ENCODE measurements around the gene RTP1. TPM values are rescaled to one million over a fixed set of nuclear protein-coding genes. Genes with fewer than 3 reads are reported as not detected.
A peak's percentile ranks its signal among the peaks of the same experiment; 100 is the strongest.

The RTP1 gene
- total RNA-seq, 1 experiment from 2014 or later, result not detected

- Histone ChIP-seq H3K79me2 (ENCODE audit: insufficient read depth, low read length) (no peaks in the 10 kb centered on the region), H3K4me2 (ENCODE audit: low read length) (no peak overlapping the region), H3K4me1 (ENCODE audit: control insufficient read depth in 1 of 2, insufficient read depth in 2 of 2, low read length in 2 of 2) (no peaks in the 10 kb centered on the region), H3K9me3 (ENCODE audit: control insufficient read depth in 1 of 2, insufficient read depth in 1 of 2, low read depth in 1 of 2, low read length in 2 of 2) (no peaks in the 10 kb centered on the region), H3K9me2 (ENCODE audit: insufficient read depth) (no peaks in the 10 kb centered on the region), H2AFZ (ENCODE audit: low read depth, low read length, poor library complexity, severe bottlenecking) (no peak overlapping the region), H3K27me3 (ENCODE audit: insufficient read depth, low read length) (no peaks in the 10 kb centered on the region), H4K20me1 (ENCODE audit: insufficient read depth) (no peaks in the 10 kb centered on the region), H3K36me3 (ENCODE audit: control insufficient read depth in 1 of 2, insufficient read depth in 2 of 2, low read length in 2 of 2) (no peaks in the 10 kb centered on the region), H3K4me3 (replicated peaks in 1 of 2; ENCODE audit: low read depth in 1 of 2, low read length in 2 of 2) (no peak overlapping the region), H3K27ac (ENCODE audit: low read depth, low read length) (no peak overlapping the region), H3K9ac (ENCODE audit: low read length) (no peak overlapping the region)
- POLR2A ChIA-PET, result no interaction called here
- DNase-seq (ENCODE audit: low read depth, low spot score) (no peak), ATAC-seq (peak; percentile 63)
- RAD21 ChIA-PET (ENCODE audit: low non-redundant PET in 1 of 2, low total read pairs in 2 of 2, uncharacterized antibody in 2 of 2, unreplicated experiment in 2 of 2), result no interaction called here
- TF ChIP-seq SP1 (IDR thresholded peaks at IDR 0.05; ENCODE audit: low read depth), result no peak
- TF ChIP-seq MAX (IDR thresholded peaks at IDR 0.05), result no peak
- no peak for TF ChIP-seq ELF1 (IDR thresholded peaks at IDR 0.05; ENCODE audit: borderline replicate concordance, low read depth)
- TF ChIP-seq RAD21 (IDR thresholded peaks at IDR 0.05; ENCODE audit: low read depth), result peak; percentile 30; the same call in 1 of the 2 replicates
- TF ChIP-seq ZNF274 (IDR thresholded peaks at IDR 0.05; ENCODE audit: low read depth, low read length), result no peak
- no peak for TF ChIP-seq POLR2A (IDR thresholded peaks at IDR 0.05; ENCODE audit: borderline replicate concordance, extremely low read depth, insufficient read depth, insufficient read length)
- TF ChIP-seq JUND (IDR thresholded peaks at IDR 0.05), result no peak
- no peak for TF ChIP-seq POLR2AphosphoS5 (IDR thresholded peaks at IDR 0.05; ENCODE audit: low read depth, low read length)
- TF ChIP-seq ZBTB33 (IDR thresholded peaks at IDR 0.05; ENCODE audit: extremely low read depth, insufficient replicate concordance, low read length), result no peak
- no peak for TF ChIP-seq TCF7L2 (IDR thresholded peaks at IDR 0.05; ENCODE audit: borderline replicate concordance, extremely low read depth, insufficient read depth, insufficient read length)
- TF ChIP-seq YY1 (IDR thresholded peaks at IDR 0.05; ENCODE audit: extremely low read depth, insufficient replicate concordance, low read depth, low read length), result no peak
- no peak for TF ChIP-seq ZFX (IDR thresholded peaks at IDR 0.05)
- TF ChIP-seq CTCF (IDR thresholded peaks at IDR 0.05 in 2 of 3, conservative IDR thresholded peaks at IDR 0.05 in 1 of 3; ENCODE audit: borderline replicate concordance in 1 of 3, insufficient read depth in 1 of 3, low read depth in 2 of 3, low read length in 2 of 3), result peak; percentile 15 to 42 (median 21); a peak in 3 of 6 replicates
- TF ChIP-seq FOSL1 (IDR thresholded peaks at IDR 0.05; ENCODE audit: low read depth), result no peak
- TF ChIP-seq SIN3A (IDR thresholded peaks at IDR 0.05; ENCODE audit: low read depth), result no peak
- intact Hi-C loops (cut with micrococcal nuclease), result no loop called here
- BruUV-seq (replicated peaks), result no TSS peak
- CTCF ChIA-PET, result interaction anchor here (1.0 to 4.7 kb wide), 5 partner anchors 11 to 301 kb away, joined by 3 to 22 read pairs (median 5); partner anchors contain the start of gene RPL39L
These were observed 46.7 kb upstream of the RTP1 start for GRCh38 chr3:187150599-187150998.
